Activated CD4-positive, alpha-beta T cell treated with anti-CD3 and anti-CD28 coated beads, Interleukin-2, amount 10 ng/mL, durations not matched to agents 24 days and 14 days (primary cell): ENCODE data around the gene MCFD2. TPM values are rescaled to one million over a fixed set of nuclear protein-coding genes. Genes with fewer than 3 reads are reported as not detected.

Experiments
- DNase-seq: peaks from one replicate; pipeline ENCODE4 v3.0.0; 2022
- H3K27ac Mint-ChIP-seq: one replicate; pipeline ENCODE4 v1.8.0; 2022; ENCODE audit warnings: mild to moderate bottlenecking, mixed read lengths
- H3K27me3 Mint-ChIP-seq: one replicate; pipeline ENCODE4 v1.8.0; 2022; ENCODE audit warnings: mixed read lengths
- H3K36me3 Mint-ChIP-seq: one replicate; pipeline ENCODE4 v1.8.0; 2022; ENCODE audit warnings: low read depth, mild to moderate bottlenecking, mixed read lengths
- H3K4me1 Mint-ChIP-seq: one replicate; pipeline ENCODE4 v1.8.0; 2021; ENCODE audit warnings: mixed read lengths
- H3K4me3 Mint-ChIP-seq: one replicate; pipeline ENCODE4 v1.8.0; 2022; ENCODE audit warnings: mild to moderate bottlenecking, moderate library complexity, mixed read lengths
- H3K9me3 Mint-ChIP-seq: one replicate; pipeline ENCODE4 v1.8.0; 2021; ENCODE audit warnings: mixed read lengths
- intact Hi-C: fragments of 100-400 bp; cut with micrococcal nuclease; formaldehyde crosslinking; loops from one replicate; pipeline ENCODE4 v1.15.1; 2023
- total RNA-seq: library from RNA; stranded (reverse); gene quantifications from 2 replicates; pipeline ENCODE4 v1.2.3, GENCODE V29; 2022

MCFD2 gene
- total RNA-seq, 1 donor from 2014 or later, result 47.2 TPM

- no peak overlapping the region for H3K27ac Mint-ChIP-seq
- intact Hi-C loops, result no loop called here
- H3K9me3 Mint-ChIP-seq, result peaks cover 8% of the 10 kb centered on the region
- H3K4me3 Mint-ChIP-seq, result no peak overlapping the region
- no peak for DNase-seq
- H3K36me3 Mint-ChIP-seq, result no peaks in the 10 kb centered on the region
- peaks cover 2% of the 10 kb centered on the region for H3K4me1 Mint-ChIP-seq
- peaks cover 10% of the 10 kb centered on the region for H3K27me3 Mint-ChIP-seq
Observed at GRCh38 chr2:46865181-46865970, 50.2 kb downstream of the MCFD2 start.

- Mint-ChIP-seq H3K27me3 (peaks cover 10% of the 10 kb centered on the region), H3K9me3 (peaks cover 8% of the 10 kb centered on the region), H3K4me3 (no peak overlapping the region), H3K4me1 (peaks cover 2% of the 10 kb centered on the region), H3K36me3 (no peaks in the 10 kb centered on the region), H3K27ac (no peak overlapping the region)
- intact Hi-C loops, result no loop called here
- DNase-seq, result no peak
Observed at GRCh38 chr2:46863882-46864281, 51.7 kb downstream of the MCFD2 start.

- H3K27ac Mint-ChIP-seq, result no peak overlapping the region
- peaks cover 10% of the 10 kb centered on the region for H3K27me3 Mint-ChIP-seq
Observed at GRCh38 chr2:46862514-46862913, 53.1 kb downstream of the MCFD2 start.

GRCh38 chr2:46861916-46862315 is 53.7 kb downstream of the MCFD2 start:
- peaks cover 10% of the 10 kb centered on the region for H3K27me3 Mint-ChIP-seq
- no peak overlapping the region for H3K4me3 Mint-ChIP-seq
- intact Hi-C loops, result no loop called here
- no peak overlapping the region for H3K27ac Mint-ChIP-seq
- H3K4me1 Mint-ChIP-seq, result peaks cover 2% of the 10 kb centered on the region
- no peak for DNase-seq
- H3K36me3 Mint-ChIP-seq, result no peaks in the 10 kb centered on the region
- peaks cover 8% of the 10 kb centered on the region for H3K9me3 Mint-ChIP-seq

More at GRCh38 chr2:46862514-46862913, 53.1 kb downstream of the MCFD2 start:
- Mint-ChIP-seq H3K4me1 (peaks cover 2% of the 10 kb centered on the region), H3K36me3 (no peaks in the 10 kb centered on the region), H3K9me3 (peaks cover 8% of the 10 kb centered on the region), H3K4me3 (no peak overlapping the region)
- intact Hi-C loops, result no loop called here
- DNase-seq, result no peak

- Mint-ChIP-seq H3K9me3 (peaks cover 2% of the 10 kb centered on the region), H3K4me3 (no peak overlapping the region), H3K4me1 (no peaks in the 10 kb centered on the region), H3K36me3 (no peaks in the 10 kb centered on the region), H3K27me3 (peaks cover 10% of the 10 kb centered on the region), H3K27ac (no peak overlapping the region)
- no peak for DNase-seq
- intact Hi-C loops, result no loop called here
Observed at GRCh38 chr2:46859482-46859881, 56.1 kb downstream of the MCFD2 start.

GRCh38 chr2:46858702-46859090 is 56.9 kb downstream of the MCFD2 start:
- no peak for DNase-seq
- Mint-ChIP-seq H3K27ac (no peak overlapping the region), H3K9me3 (no peaks in the 10 kb centered on the region), H3K4me1 (no peaks in the 10 kb centered on the region), H3K4me3 (no peak overlapping the region), H3K27me3 (peaks cover 10% of the 10 kb centered on the region), H3K36me3 (no peaks in the 10 kb centered on the region)
- intact Hi-C loops, result no loop called here

GRCh38 chr2:46857871-46858701 is 57.5 kb downstream of the MCFD2 start:
- Mint-ChIP-seq H3K27ac (no peak overlapping the region), H3K4me3 (no peak overlapping the region), H3K27me3 (peaks cover 10% of the 10 kb centered on the region), H3K4me1 (no peaks in the 10 kb centered on the region), H3K36me3 (no peaks in the 10 kb centered on the region), H3K9me3 (no peaks in the 10 kb centered on the region)
- DNase-seq, result no peak
- intact Hi-C loops, result no loop called here

GRCh38 chr2:46856336-46856735 is 59.3 kb downstream of the MCFD2 start:
- Mint-ChIP-seq H3K9me3 (no peaks in the 10 kb centered on the region), H3K4me3 (no peak overlapping the region), H3K36me3 (no peaks in the 10 kb centered on the region), H3K4me1 (no peaks in the 10 kb centered on the region), H3K27ac (no peak overlapping the region), H3K27me3 (peaks cover 2% of the 10 kb centered on the region)
- no peak for DNase-seq
- intact Hi-C loops, result no loop called here

GRCh38 chr2:46855805-46856204 is 59.8 kb downstream of the MCFD2 start:
- intact Hi-C loops, result no loop called here
- H3K4me3 Mint-ChIP-seq, result no peak overlapping the region
- no peak for DNase-seq
- peaks cover 2% of the 10 kb centered on the region for H3K27me3 Mint-ChIP-seq
- H3K36me3 Mint-ChIP-seq, result no peaks in the 10 kb centered on the region
- no peaks in the 10 kb centered on the region for H3K9me3 Mint-ChIP-seq
- H3K4me1 Mint-ChIP-seq, result no peaks in the 10 kb centered on the region
- H3K27ac Mint-ChIP-seq, result no peak overlapping the region

- no peak for DNase-seq
- Mint-ChIP-seq H3K4me1 (no peaks in the 10 kb centered on the region), H3K27ac (no peak overlapping the region), H3K27me3 (peaks cover 2% of the 10 kb centered on the region), H3K36me3 (no peaks in the 10 kb centered on the region), H3K4me3 (no peak overlapping the region), H3K9me3 (no peaks in the 10 kb centered on the region)
- intact Hi-C loops, result no loop called here
Observed at GRCh38 chr2:46854260-46854659, 61.3 kb downstream of the MCFD2 start.

- Mint-ChIP-seq H3K36me3 (no peaks in the 10 kb centered on the region), H3K4me3 (no peak overlapping the region), H3K4me1 (no peaks in the 10 kb centered on the region), H3K9me3 (no peaks in the 10 kb centered on the region), H3K27me3 (peaks cover 10% of the 10 kb centered on the region), H3K27ac (no peak overlapping the region)
- intact Hi-C loops, result no loop called here
- DNase-seq, result no peak
Observed at GRCh38 chr2:46852598-46852997, 63.0 kb downstream of the MCFD2 start.

- intact Hi-C loops, result no loop called here
- Mint-ChIP-seq H3K4me1 (no peaks in the 10 kb centered on the region), H3K4me3 (no peak overlapping the region), H3K27me3 (peaks cover 10% of the 10 kb centered on the region), H3K27ac (no peak overlapping the region), H3K9me3 (no peaks in the 10 kb centered on the region), H3K36me3 (no peaks in the 10 kb centered on the region)
- no peak for DNase-seq
Observed at GRCh38 chr2:46852124-46852523, 63.5 kb downstream of the MCFD2 start.
